Activated naive CD4-positive, alpha-beta T cell treated with anti-CD3 and anti-CD28 coated beads, Interleukin-2, amount 50 U/mL, for 24 hours (primary cell): ENCODE data around the gene ERVFRD-1.
"Not testable (repeated sequence)": the region's sequence is repeated elsewhere in the genome, so short reads cannot be mapped to it uniquely, and the experiment has no call there.

Source experiments
- H3K27ac Mint-ChIP-seq: one replicate; pipeline ENCODE4 v1.8.0; 2021; ENCODE audit warnings: mild to moderate bottlenecking, mixed read lengths
- H3K27me3 Mint-ChIP-seq: one replicate; pipeline ENCODE4 v1.8.0; 2021; ENCODE audit warnings: mixed read lengths
- H3K36me3 Mint-ChIP-seq: one replicate; pipeline ENCODE4 v1.8.0; 2021; ENCODE audit warnings: mixed read lengths
- H3K4me1 Mint-ChIP-seq: one replicate; pipeline ENCODE4 v1.8.0; 2021; ENCODE audit warnings: mixed read lengths
- H3K4me3 Mint-ChIP-seq: one replicate; pipeline ENCODE4 v1.8.0; 2021; ENCODE audit warnings: mild to moderate bottlenecking, mixed read lengths
- H3K9me3 Mint-ChIP-seq: one replicate; pipeline ENCODE4 v1.8.0; 2021; ENCODE audit warnings: mixed read lengths

The ERVFRD-1 gene

DNA sequence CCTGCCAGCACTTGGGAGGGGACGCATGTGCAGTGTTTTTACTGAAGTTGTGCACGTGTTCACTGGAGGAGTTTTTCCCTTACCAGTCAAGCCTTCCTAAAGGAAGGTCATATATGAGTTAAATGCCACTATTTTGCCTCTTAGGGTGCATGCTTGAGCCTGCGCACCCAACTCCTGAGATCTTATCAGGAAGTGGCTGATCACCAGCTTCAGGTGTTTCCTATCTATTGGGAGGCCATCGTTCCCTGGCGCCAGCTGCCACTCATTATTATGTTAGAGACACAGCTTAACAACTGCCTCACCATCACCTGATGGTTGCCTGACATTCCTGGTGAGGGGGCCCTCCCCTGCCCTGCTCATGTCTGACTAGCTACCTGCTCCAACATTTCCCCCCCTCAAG lies 8.5 kb downstream of the ERVFRD-1 start:
- Mint-ChIP-seq H3K27me3 (no peaks in the 10 kb centered on the region), H3K27ac (no peak overlapping the region), H3K4me1 (peaks cover 21% of the 10 kb centered on the region), H3K9me3 (no peaks in the 10 kb centered on the region), H3K36me3 (peaks cover 8% of the 10 kb centered on the region), H3K4me3 (no peak overlapping the region)

- Mint-ChIP-seq H3K36me3 (peaks cover 8% of the 10 kb centered on the region), H3K9me3 (no peaks in the 10 kb centered on the region), H3K27me3 (no peaks in the 10 kb centered on the region), H3K4me3 (no peak overlapping the region), H3K4me1 (peaks cover 25% of the 10 kb centered on the region), H3K27ac (no peak overlapping the region)
Observed at GRCh38 chr6:11101417-11101816, 10.1 kb downstream of the ERVFRD-1 start.

DNA sequence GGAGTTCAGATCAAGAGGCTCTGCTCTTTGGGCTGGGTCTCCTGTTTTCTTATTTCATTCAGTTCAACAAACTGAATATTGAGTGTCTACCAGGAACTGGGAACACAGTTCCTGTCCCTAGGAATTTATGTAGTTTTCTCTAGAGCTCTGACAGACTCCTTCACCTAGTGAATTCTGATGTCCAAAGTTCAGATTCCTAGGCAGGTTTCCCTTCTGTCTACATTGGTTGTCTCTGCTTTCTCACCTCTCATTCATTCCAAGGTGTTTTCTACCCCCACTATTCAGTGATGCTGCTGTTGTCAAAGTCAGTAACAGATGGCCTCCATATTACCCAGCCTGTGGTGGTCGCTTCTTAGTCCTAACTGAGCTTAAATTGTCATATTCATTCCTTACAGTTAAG lies 13.5 kb downstream of the ERVFRD-1 start:
- Mint-ChIP-seq H3K36me3 (peaks cover 10% of the 10 kb centered on the region), H3K27ac (no peak overlapping the region), H3K4me3 (no peak overlapping the region), H3K27me3 (no peaks in the 10 kb centered on the region), H3K9me3 (no peaks in the 10 kb centered on the region), H3K4me1 (peaks cover 45% of the 10 kb centered on the region)

DNA sequence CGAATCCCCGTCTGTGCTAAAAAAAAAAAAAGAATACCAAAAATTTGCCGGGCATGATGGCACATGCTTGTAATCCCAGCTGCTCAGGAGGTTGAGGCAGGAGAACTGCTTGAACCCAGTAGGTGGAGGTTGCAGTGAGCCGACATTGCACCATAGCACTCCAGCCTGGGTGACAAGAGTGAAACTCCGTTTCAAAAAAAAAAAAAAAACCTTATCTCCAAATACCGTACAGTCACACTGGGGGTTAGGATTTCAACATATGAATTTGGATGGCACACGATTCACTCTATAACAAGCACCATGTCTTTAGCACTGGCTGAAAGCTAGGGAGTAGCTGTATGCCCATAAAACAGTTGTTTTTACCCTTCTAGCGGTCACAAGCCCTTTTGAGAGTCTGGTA lies 14.0 kb downstream of the ERVFRD-1 start:
- H3K27ac Mint-ChIP-seq = no peak overlapping the region
- no peak overlapping the region for H3K4me3 Mint-ChIP-seq
- H3K4me1 Mint-ChIP-seq = peaks cover 44% of the 10 kb centered on the region

GRCh38 chr6:11096109-11096508 lies 15.4 kb downstream of the ERVFRD-1 start:
- no peaks in the 10 kb centered on the region for H3K9me3 Mint-ChIP-seq
- H3K27me3 Mint-ChIP-seq = no peaks in the 10 kb centered on the region
- H3K4me3 Mint-ChIP-seq = peak overlapping the region; percentile 64
- no peak overlapping the region for H3K27ac Mint-ChIP-seq
- H3K36me3 Mint-ChIP-seq = peaks cover 9% of the 10 kb centered on the region
- peaks cover 40% of the 10 kb centered on the region for H3K4me1 Mint-ChIP-seq

More for the DNA sequence above, 14.0 kb downstream of the ERVFRD-1 start:
- Mint-ChIP-seq H3K9me3 (no peaks in the 10 kb centered on the region), H3K36me3 (peaks cover 9% of the 10 kb centered on the region), H3K27me3 (no peaks in the 10 kb centered on the region)

DNA sequence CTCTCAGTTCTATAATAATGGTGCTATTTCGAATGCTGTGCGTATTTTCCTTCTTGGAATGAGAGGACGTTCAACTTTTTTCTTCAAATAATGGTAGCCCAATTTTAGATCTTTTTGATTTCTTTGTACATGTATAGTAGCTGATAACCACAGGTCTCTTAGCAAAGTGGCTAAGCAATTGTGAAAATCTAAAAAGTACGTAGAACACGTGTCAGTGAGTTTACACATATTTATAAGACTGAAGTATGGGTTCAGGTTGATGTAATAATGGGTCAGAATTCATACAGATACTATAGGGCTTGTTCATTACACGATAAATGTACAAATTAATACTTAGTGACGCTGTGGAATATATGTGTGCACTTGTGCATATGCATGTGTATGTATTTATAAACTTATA lies 16.6 kb downstream of the ERVFRD-1 start:
- Mint-ChIP-seq H3K27me3 (no peaks in the 10 kb centered on the region), H3K4me1 (peaks cover 37% of the 10 kb centered on the region), H3K27ac (no peak overlapping the region)

DNA sequence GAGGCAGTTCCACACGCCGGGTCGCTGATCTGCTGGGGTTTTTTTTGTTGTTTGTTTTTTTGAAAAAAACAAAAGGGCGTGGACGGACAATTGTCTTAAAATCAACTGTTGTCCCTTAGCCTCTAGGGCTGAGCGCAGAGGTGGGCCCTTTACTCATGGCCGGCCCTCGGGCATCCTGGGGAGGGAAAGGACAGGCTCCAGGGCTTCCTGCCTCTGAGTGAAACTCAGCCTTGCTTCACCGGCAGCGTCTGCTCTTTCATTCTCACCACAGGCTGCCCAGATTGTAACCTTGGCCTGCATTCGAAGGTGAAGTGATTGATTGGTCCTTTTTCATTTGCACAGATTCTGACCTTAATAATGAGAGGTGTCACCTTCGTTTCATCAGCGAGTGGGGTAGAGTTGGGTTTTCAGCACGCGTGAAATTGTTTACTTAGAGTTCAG lies 17.1 kb downstream of the ERVFRD-1 start:
- Mint-ChIP-seq H3K27ac (peak overlapping the region; percentile 96), H3K9me3 (no peaks in the 10 kb centered on the region), H3K4me3 (peak overlapping the region; percentile 98), H3K27me3 (no peaks in the 10 kb centered on the region), H3K36me3 (peaks cover 4% of the 10 kb centered on the region), H3K4me1 (peaks cover 37% of the 10 kb centered on the region)

More for the DNA sequence above, 16.6 kb downstream of the ERVFRD-1 start:
- peaks cover 4% of the 10 kb centered on the region for H3K36me3 Mint-ChIP-seq
- H3K4me3 Mint-ChIP-seq = peak overlapping the region; percentile 98
- H3K9me3 Mint-ChIP-seq = no peaks in the 10 kb centered on the region

GRCh38 chr6:11093626-11094410 lies 17.7 kb downstream of the ERVFRD-1 start, which contains the start of gene SMIM13:
SMIM13 (plus strand) TSS chr6:11093834; CDS start chr6:11094314, 480 bp downstream.
- Mint-ChIP-seq H3K27ac (peak within 1 kb of the TSS; percentile 96), H3K4me1 (peaks cover 36% of the 10 kb centered on the region), H3K27me3 (no peaks in the 10 kb centered on the region), H3K9me3 (no peaks in the 10 kb centered on the region), H3K36me3 (peaks cover 3% of the 10 kb centered on the region), H3K4me3 (peak within 1 kb of the TSS; percentile 98)

- Mint-ChIP-seq H3K4me1 (peaks cover 31% of the 10 kb centered on the region), H3K27me3 (no peaks in the 10 kb centered on the region), H3K36me3 (peaks cover 3% of the 10 kb centered on the region), H3K9me3 (no peaks in the 10 kb centered on the region), H3K4me3 (peak overlapping the region; percentile 96), H3K27ac (peak overlapping the region; percentile 95)
Observed at GRCh38 chr6:11093376-11093625, 18.2 kb downstream of the ERVFRD-1 start.

DNA sequence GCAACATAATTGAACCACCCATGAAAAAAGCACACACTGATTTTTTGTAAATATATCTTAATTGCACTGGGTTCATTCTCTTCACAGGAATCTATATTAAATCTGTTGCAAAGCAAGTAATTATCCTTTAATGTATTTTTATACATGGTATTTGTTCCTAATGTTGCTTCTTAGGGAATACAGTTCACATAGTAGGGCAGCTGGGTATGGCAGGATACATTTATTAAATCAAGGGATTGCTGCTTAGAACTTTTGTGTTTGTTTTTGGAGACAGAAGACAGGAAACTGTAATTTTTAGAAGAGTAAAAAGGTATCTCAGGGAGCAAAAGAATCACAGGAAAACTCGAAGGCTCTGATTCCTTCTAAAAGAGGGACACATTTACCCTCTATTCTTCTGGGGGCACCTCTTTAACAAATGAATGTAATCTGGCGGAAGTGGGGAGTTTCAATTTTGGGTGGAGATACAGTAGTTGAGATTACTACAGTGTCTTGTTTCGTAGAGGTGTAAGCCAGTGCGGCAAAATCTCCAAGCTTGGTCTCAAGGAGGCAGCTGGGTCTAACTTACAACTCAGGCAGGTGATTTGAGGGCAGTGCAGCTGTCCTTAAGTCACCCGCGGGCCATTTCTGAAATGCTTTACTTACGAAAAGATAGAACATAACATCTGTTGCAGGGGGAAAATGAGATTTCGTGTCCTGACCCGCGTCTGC lies 18.7 kb downstream of the ERVFRD-1 start:
- peak overlapping the region; percentile 95 for H3K27ac Mint-ChIP-seq
- peaks cover 3% of the 10 kb centered on the region for H3K36me3 Mint-ChIP-seq
- no peaks in the 10 kb centered on the region for H3K9me3 Mint-ChIP-seq
- peaks cover 27% of the 10 kb centered on the region for H3K4me1 Mint-ChIP-seq
- H3K27me3 Mint-ChIP-seq = no peaks in the 10 kb centered on the region
- H3K4me3 Mint-ChIP-seq = peak overlapping the region; percentile 96

DNA sequence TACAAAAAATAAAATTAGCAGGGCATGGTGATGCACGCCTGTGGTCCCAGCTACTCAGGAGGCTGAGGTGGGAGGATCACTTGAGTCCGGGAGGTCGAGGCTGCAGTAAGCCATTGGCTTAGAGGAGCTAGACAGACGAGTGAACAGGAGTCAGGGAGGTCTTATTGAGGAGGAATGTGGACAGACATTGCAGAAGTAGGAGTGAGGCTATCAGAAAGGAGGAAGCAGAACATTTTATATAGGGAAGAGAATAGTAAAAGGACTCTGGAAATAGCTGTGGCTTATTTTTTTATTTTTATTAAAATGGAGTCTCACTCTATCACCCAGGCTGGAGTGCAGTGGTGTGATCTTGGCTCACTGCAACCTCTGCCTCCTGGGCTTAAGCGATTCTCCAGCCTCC lies 20.4 kb downstream of the ERVFRD-1 start:
- not testable (repeated sequence) for H3K4me3 Mint-ChIP-seq, H3K27ac Mint-ChIP-seq, H3K9me3 Mint-ChIP-seq, H3K36me3 Mint-ChIP-seq, H3K27me3 Mint-ChIP-seq
- H3K4me1 Mint-ChIP-seq = peaks cover 23% of the 10 kb centered on the region

GRCh38 chr6:11089695-11090094 lies 21.8 kb downstream of the ERVFRD-1 start:
- Mint-ChIP-seq H3K4me3 (no peak overlapping the region), H3K27ac (peak overlapping the region; percentile 59), H3K27me3 (no peaks in the 10 kb centered on the region), H3K36me3 (no peaks in the 10 kb centered on the region), H3K9me3 (no peaks in the 10 kb centered on the region), H3K4me1 (peaks cover 12% of the 10 kb centered on the region)

DNA sequence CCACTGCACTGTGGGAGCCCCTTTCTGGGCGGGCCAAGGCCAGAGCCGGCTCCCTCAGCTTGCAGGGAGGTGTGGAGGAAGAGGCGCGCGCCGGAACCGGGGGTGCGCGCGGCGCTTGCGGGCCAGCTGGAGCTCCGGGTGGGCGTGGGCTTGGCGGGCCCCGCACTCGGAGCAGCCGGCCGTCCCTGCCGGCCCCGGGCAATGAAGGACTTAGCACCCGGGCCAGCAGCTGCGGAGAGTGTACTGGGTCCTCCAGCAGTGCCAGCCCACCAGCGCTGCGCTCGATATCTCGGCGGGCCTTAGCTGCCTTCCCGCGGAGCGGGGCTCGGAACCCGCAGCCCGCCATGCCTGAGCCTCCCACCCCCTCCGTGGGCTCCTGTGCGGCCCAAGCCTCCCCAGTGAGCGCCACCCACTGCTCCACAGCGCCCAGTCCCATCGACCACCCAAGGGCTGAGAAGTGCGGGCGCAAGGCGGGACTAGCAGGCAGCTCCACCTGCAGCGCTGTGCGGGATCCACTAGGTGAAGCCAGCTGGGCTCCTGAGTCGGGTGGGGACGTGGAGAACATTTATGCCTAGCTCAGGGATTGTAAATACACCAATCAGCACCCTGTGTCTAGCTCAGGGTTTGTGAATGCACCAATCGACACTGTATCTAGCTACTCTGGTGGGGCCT lies 24.2 kb downstream of the ERVFRD-1 start:
- not testable (repeated sequence) for H3K4me3 Mint-ChIP-seq, H3K27me3 Mint-ChIP-seq, H3K36me3 Mint-ChIP-seq, H3K9me3 Mint-ChIP-seq, H3K4me1 Mint-ChIP-seq, H3K27ac Mint-ChIP-seq

DNA sequence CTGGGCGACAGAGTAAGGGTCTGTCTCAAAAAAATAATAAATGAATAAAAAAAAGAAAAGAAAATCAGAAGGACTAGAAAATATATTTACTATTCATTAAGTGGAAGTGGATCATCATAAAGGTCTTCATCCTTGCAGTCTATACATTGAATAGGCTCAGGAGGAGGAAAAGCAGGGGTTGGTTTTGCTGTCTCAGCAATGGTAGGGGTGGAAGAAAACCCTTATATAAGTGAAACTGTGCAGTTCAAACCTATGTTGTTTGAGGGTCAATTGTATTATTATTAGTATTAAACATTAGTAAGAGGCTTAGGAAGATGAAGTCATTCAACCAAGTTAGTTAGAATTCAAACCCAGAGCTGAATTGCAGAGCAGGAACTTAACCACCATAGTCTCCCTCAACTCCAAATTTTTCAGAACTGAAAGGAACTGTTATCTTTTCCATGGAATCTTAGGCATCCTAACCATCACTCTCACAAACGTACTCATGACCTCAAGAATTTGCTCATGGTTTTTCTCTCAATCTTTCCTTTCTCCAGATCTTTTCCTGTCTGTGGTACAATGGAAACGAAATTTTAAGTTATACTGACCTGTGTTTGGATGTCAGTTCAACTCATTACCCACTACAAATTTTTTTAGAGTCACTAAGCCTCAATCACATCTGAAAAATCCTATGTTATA lies 25.6 kb downstream of the ERVFRD-1 start:
- Mint-ChIP-seq H3K4me3 (no peak overlapping the region), H3K27me3 (no peaks in the 10 kb centered on the region), H3K4me1 (no peaks in the 10 kb centered on the region), H3K27ac (no peak overlapping the region), H3K36me3 (no peaks in the 10 kb centered on the region), H3K9me3 (no peaks in the 10 kb centered on the region)

- Mint-ChIP-seq H3K4me1 (no peaks in the 10 kb centered on the region), H3K36me3 (no peaks in the 10 kb centered on the region), H3K4me3 (no peak overlapping the region), H3K27me3 (peaks cover 2% of the 10 kb centered on the region), H3K27ac (no peak overlapping the region), H3K9me3 (no peaks in the 10 kb centered on the region)
Observed at GRCh38 chr6:11083956-11084355, 27.6 kb downstream of the ERVFRD-1 start.
